ENCODE measurements around the gene ANGPT4.

DNA sequence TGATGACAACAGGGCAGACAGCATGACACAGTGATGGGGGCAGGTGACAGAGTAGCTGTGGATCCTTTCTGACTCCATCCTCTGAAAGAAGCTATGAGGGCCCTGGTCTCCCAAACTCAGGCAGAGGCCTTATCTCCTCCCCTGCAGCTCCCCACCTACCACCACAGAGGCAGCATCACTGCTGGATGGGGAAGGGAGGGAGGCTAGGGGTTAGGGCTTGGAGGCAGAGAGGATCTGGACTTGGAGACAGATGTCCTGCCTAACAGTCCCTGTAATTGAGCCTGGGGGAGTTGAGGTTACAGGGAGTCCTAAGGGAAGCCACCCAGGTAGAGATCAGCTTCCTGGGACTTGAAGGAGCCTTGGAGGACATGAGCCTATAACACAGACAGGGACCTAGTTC is 44.7 kb downstream of the ANGPT4 start:
- no peak for TF ChIP-seq POLR2AphosphoS5 (IDR thresholded peaks at IDR 0.05; ENCODE audit: borderline replicate concordance, low read depth, low read length)
- TF ChIP-seq EZH2 (IDR thresholded peaks at IDR 0.05) = no peak
- no peak for TF ChIP-seq FOXP2 (optimal IDR thresholded peaks at IDR 0.05; ENCODE audit: control extremely low read depth, extremely low read length, insufficient read depth)

All from SK-N-MC (cell line).